HG03103 (cell line): Measurements from ENCODE around the gene ADAMTS15.

Source experiments
- ATAC-seq: cut with Tn5 transposase; IDR thresholded peaks from one replicate; pipeline ENCODE4 v1.9.1; 2021; ENCODE audit warnings: low read depth; ENCODE audit not compliant: unreplicated experiment

The ADAMTS15 gene

GRCh38 chr11:130510407-130511006 lies 62.1 kb downstream of the ADAMTS15 start:
- ATAC-seq: no peak

DNA sequence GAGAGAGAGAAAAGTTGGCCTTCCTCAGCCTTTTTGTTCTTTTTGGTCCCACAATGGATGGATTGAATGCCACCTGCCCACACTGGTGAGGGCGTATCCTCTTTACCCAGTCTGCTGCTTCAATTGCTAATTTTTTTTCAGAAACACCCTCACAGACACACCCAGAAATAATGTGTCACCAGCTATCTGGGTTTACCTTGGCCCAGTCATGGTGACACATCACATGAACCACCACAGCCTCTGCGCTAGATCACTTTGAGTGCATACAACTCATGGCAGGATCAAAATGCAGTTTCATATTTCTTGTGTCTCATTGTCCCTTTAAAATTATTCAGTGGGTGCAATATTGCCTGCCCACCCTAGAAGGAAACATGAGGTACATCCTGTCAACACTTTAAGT lies 63.3 kb downstream of the ADAMTS15 start:
- no peak for ATAC-seq

DNA sequence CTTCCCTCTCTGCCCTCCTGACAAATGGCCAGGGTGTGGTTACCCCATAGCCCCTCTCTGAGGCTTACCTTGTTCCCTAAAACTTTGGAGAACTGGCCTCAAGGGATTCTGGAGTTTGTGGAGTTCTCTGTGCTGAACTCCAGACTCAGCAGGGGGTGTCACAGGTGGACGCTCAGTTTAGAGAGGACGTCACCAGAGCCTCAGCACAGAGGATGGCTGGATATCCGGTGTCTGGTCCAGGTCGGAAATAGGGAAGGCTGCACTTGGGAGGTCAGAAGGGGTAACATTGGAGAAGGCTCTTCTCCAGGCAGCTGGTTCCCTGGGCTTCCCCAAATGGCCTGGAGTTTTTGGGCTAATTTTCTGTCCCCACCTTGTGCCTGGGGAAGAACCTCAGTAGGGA lies 64.2 kb downstream of the ADAMTS15 start:
- ATAC-seq: no peak

DNA sequence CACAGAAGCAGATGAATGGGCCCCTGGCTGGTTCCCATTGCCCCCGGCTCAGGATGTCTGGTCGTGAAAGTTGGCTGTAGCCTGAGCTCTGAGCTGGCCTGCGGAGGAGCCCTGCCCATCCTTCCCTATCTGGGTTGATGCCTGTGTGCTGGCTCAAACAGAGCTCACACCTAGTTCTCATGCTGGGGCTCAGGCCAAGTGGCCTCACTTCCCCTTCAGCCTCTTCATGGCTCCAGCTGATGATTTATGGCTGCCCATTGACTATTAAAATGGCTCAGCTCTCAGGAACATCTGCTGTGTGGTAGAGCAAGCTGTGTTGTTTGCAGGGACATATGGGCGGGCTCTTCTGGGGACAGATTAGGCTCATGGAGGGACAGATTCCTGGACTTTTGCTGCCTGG lies 64.7 kb downstream of the ADAMTS15 start:
- ATAC-seq: no peak

DNA sequence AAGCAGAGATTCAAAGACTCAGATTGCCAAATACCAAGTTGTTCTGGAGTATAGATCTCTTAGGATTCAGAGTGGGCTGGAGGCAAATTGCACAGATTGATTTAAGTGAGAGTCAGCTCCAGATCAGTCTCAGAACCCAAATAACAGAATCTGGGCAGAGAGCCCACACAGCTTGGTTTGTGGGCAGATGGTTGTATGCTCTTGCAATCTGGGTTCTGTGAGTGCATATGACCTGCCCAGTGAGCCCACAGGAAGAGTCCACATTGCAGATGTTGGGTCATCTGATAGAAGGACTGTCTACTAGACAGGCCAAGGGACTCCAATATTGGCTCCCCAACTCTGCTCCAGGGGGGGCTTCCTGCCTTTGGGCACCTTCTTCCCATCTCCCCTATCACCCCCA lies 65.9 kb downstream of the ADAMTS15 start:
- ATAC-seq: no peak

DNA sequence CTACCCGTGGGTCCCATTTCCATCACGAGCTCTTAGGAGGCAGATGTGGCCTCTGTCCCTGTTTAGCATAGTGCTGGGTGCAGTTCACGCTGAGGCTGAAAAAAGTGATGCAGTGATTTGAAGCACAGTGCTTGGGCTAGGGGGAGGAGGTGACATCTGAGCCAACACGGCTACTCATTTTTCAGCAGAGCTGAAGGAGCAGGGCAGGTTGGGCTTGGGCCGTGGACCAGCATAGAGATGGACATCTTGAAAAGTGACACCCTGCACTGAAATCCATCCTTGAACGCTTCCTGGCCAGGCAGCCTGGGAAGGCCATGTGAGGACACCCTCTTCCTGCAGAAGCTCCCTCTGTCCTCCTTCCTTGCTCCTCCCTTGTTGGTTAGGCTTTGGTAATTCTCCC lies 66.4 kb downstream of the ADAMTS15 start:
- ATAC-seq: no peak

GRCh38 chr11:130515829-130516553 lies 67.5 kb downstream of the ADAMTS15 start:
- no peak for ATAC-seq

DNA sequence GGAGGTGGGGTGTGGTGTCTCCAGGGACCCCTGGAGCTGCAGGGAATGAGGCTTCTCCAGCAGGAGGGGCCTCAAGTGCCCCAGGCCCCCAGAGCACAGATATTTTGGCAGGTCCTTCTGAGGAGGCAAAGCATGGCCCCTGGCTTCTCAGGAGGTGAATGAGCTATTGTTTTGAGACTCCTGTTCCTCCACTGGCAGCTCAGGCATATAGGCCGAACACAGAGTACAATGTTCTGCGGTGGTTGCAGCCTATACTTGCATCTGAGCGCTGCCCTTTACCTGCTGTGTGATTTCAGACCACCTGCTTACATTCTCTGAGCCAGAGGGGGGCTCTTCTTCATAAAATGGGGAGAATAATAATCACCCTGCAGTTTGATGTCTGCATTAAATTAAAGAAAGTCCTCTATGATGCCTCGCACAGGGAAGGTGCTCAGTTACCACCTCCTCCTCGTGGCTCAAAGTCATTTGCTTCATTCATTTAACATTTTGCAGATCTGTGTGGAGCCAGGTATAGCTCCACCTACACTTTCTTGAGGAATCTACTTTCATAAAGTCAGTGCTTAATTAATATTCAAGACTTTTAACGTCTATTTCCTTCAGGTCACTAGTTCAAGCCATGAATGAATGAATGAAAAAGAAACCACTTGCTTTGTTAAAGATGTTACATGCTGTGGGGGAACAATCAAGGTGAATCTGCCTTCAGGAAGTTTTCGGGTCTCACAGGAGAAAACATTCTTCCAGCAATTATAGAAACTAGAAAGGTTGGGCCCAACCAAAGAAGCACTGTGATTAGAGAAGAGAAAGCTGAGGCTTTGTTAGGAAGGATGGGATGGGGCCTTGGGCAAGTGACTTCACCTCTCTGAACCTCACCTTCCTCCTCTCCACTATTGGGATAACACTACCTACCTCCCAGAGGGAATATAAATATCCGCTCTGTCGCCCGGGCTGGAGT lies 68.4 kb downstream of the ADAMTS15 start:
- ATAC-seq: no peak

DNA sequence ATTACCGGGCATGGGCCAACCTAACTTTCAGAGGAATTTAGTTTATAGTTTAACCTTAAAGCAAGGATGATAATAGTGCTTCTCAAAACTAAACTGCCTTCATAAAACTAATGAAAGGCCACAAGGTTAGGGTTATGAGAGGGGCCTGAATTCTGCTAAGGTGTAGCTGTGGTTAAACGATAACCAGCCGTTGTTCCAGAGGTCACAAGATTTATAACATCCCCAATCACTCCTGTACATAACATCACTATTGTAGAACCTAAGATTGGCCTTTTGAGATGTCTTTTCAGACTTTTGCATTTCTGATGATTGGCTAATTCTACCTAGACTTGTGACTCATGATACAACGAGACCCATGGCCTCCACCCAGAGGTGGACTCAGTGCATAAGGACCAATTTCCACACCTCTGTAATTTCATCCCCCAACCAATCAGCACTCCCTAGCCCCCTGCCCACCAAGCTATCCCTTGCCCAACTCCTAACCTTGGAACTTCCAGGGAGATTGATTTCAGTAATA lies 69.8 kb downstream of the ADAMTS15 start:
- ATAC-seq: no peak

GRCh38 chr11:130519128-130519932 lies 70.9 kb downstream of the ADAMTS15 start:
- ATAC-seq: no peak

GRCh38 chr11:130520271-130520671 lies 71.8 kb downstream of the ADAMTS15 start:
- ATAC-seq: no peak

DNA sequence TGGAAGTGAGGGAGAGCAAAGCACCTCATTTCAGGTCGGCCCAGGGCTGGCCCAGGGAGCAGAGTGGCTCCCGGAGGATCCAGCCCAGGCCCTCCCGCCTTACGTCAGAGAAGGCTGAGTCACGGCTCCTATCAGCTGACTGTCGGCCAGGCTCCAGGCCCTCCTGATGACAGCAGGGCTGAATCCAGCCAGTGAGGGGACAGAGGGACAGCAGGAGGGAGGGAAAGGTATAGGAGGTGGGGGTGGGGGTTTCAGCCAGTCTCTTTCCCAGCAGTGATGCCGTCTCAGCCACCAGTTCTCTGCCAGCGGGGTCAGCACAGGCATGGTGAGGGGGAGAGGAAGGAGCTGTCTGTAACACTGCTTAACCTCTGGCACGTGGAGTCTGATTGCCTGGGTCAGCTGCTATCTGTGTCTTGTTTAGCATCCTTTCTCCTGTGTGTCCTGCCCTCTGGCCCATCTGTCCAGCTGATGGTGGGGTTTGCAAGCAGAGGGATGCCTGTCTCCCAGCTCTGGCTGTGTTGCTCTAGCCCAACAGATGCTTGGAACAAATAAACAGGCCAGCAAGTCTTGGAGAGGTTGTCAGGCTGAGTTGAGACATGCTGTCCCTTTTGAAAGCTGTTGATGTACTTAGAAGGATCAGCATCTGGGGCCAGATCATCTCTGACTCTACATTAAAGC lies 74.0 kb downstream of the ADAMTS15 start:
- ATAC-seq: no peak

DNA sequence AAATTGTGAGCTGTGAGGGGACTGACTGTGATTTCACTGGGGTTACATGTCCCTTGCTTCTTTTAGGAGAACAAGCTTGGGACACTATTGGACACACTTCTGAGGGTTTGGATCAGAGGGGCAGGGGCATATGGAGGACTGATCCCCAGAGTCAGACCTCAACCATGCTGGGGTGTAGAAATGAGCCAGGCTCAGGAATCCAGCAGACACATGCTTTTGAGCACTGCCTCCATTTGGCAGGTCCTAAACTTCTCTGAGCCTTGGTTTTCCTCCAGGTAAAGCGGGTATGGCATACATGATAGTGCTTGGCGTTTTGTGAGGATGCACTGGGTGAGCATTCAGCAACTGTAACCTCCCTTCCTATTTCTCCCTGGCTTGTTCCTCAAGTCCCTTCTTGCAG lies 74.7 kb downstream of the ADAMTS15 start:
- ATAC-seq: no peak

DNA sequence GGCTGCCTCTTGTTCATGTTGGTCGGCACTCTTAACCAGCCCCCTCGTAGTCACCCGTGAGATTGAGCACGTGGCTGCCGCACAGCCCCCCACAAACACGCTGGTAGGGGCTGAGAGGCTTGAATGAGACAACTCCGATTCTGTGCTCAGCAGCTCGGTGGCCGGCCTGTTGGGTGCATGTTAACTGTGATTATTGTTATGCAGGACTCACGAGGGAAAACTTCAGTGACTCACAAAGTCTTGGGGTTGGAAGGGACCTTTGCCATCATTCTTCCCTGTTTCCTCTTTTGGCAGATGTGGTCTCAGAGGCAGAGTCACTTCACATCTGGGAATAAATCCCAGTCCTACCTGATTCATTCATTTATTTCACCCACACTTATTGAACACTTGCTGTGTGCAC lies 75.2 kb downstream of the ADAMTS15 start:
- no peak for ATAC-seq

- no peak for ATAC-seq
Observed at GRCh38 chr11:130524132-130524790, 75.8 kb downstream of the ADAMTS15 start.

DNA sequence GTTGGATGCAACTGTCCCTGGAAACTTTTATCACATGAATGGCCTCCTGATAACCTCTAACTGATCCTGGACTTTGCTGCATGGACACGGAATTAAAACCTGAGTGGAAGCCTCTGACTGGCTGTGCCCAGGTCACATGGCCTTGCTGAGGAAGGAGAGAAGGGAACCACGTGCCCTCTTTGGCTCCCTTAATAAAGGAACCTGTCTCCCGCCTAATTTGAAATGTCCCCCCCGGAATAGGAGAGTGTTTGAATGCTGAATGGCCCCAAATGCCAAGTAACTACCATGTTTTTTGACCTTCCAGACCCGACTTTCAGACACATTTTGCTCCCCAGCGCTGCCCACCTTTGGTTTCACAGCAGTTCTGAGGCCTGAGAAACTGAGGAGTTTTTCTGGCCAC lies 76.9 kb downstream of the ADAMTS15 start:
- no peak for ATAC-seq
